ENCODE measurements around the gene ITGB2. TPM values are rescaled to one million over a fixed set of nuclear protein-coding genes. Genes with fewer than 3 reads are reported as not detected.
A peak's percentile ranks its signal among the peaks of the same experiment; 100 is the strongest.
"Not testable (repeated sequence)": the region's sequence is repeated elsewhere in the genome, so short reads cannot be mapped to it uniquely, and the experiment has no call there.

ITGB2 gene
- total RNA-seq, 1 donor from 2014 or later, result 468 TPM

DNA sequence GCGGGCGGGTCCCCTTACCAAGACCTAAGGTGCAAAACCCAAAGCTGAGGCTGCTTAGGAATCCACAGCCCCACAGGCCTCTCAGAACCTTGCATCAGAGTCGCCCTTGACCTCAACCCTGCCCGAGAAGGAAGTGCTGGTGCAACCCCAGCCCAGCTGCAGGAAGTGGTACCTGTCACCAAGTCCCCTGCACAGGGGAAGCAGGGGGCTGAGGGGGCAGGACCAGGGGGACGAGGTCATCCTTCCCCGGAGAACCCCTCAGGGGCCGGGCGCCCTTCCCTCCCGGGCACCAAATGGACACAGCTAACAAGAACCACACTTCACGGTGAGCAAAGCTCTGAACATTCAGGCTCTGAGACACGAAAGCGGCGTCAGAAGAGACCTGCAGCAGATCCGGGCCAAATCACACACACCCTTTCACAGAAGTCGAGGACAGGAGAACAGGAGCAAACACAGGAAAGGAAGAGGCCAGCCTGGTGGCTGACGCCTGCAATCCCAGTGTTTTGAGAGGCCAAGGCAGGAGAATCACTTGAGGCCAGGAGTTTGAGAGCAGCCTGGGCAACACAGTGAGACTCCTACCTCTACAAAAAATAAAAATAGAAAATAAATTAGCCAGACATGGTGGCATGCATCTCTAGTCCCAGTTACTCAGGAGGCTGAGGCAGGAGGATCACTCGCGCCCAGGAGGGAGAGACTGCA is 6.4 kb downstream of the ITGB2 start:
- Histone ChIP-seq H3K4me3 (peak overlapping the region; percentile 32), H3K27ac (peak overlapping the region; percentile 47), H3K36me3 (no peaks in the 10 kb centered on the region), H3K27me3 (ENCODE audit: low read depth) (peaks cover 8% of the 10 kb centered on the region), H3K9me3 (no peaks in the 10 kb centered on the region), H3K4me1 (peaks cover 75% of the 10 kb centered on the region)
- intact Hi-C loops (cut with DNase I), result no loop called here
- DNase-seq (peak; percentile 78), ATAC-seq (peak; percentile 54 to 66)
- TF ChIP-seq, protein P1, sequence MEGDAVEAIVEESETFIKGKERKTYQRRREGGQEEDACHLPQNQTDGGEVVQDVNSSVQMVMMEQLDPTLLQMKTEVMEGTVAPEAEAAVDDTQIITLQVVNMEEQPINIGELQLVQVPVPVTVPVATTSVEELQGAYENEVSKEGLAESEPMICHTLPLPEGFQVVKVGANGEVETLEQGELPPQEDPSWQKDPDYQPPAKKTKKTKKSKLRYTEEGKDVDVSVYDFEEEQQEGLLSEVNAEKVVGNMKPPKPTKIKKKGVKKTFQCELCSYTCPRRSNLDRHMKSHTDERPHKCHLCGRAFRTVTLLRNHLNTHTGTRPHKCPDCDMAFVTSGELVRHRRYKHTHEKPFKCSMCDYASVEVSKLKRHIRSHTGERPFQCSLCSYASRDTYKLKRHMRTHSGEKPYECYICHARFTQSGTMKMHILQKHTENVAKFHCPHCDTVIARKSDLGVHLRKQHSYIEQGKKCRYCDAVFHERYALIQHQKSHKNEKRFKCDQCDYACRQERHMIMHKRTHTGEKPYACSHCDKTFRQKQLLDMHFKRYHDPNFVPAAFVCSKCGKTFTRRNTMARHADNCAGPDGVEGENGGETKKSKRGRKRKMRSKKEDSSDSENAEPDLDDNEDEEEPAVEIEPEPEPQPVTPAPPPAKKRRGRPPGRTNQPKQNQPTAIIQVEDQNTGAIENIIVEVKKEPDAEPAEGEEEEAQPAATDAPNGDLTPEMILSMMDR (IDR thresholded peaks at IDR 0.05), result no peak

DNA sequence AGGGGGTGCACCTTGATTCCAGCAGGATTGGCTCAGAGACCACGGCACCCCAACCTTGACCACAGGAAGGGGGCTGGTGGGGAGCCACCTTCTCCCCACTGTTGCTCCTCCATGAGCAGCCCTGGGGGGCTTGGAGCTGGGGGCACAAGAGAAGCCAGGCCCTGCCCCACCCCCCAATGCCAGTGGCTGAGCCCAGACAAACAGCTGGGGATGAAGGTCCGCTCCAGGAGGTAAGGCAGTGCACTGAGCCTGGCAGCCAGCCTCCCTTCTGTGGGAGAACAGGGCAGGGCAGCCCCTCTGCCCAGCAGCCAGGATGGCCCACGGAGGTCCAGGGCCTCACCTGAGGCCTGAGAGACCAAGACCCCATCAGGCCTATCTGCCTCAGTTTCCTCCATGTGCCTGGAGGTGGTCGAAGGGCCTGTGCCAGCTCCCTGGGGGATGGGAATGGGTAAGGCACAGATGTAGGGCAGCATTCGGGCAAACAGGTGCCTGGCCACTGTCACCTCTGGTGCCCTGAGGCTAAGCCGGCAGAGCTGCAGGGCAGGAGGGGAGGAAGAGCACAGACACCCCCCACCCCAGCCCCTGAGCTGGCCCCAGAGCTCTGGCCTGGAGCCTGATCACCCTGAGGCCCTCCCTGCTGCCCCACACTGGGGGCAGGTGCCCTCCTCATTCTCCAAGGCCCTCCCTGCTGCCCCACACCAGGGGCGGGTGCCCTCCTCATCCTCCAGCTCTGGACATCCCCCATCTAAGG is 7.1 kb downstream of the ITGB2 start:
- peaks cover 3% of the 10 kb centered on the region for H3K27me3 ChIP-seq (ENCODE audit: low read depth)
- peaks cover 80% of the 10 kb centered on the region for H3K4me1 ChIP-seq
- TF ChIP-seq, protein P1 (IDR thresholded peaks at IDR 0.05), result no peak
- ATAC-seq (no peak), DNase-seq (peak; percentile 40)
- H3K9me3 ChIP-seq, result no peaks in the 10 kb centered on the region
- intact Hi-C loops (cut with DNase I), result no loop called here
- peak overlapping the region; percentile 32 for H3K4me3 ChIP-seq
- H3K27ac ChIP-seq, result peak overlapping the region; percentile 47
- no peaks in the 10 kb centered on the region for H3K36me3 ChIP-seq

GRCh38 chr21:44912506-44913412 is 7.9 kb downstream of the ITGB2 start:
- DNase-seq; H3K9me3 ChIP-seq; ATAC-seq; H3K27me3 ChIP-seq (ENCODE audit: low read depth); intact Hi-C loops (cut with DNase I); H3K36me3 ChIP-seq: not testable (repeated sequence)
- Histone ChIP-seq H3K4me3 (peak overlapping the region; percentile 27), H3K4me1 (peaks cover 80% of the 10 kb centered on the region), H3K27ac (peak overlapping the region; percentile 65)

DNA sequence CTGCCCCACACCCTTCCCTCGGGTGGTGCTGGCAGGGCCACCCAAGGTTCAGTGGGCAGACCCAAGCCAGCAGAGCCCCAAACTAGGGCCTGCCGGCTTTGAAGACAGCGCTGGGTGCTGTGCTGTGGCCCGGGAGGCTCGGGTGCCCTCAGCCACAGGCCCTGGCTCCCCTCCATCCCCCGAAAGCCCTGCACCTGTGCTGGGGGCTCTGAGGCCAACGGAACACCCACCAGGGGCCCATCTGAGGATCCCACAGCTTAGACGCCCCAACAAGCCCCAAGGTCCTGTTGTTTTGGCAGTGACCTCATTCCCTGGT is 8.6 kb downstream of the ITGB2 start:
- Histone ChIP-seq H3K27ac (peak overlapping the region; percentile 65), H3K4me1 (peaks cover 80% of the 10 kb centered on the region), H3K36me3 (no peaks in the 10 kb centered on the region), H3K9me3 (no peaks in the 10 kb centered on the region), H3K27me3 (ENCODE audit: low read depth) (no peaks in the 10 kb centered on the region), H3K4me3 (peak overlapping the region; percentile 27)
- intact Hi-C loops (cut with DNase I), result no loop called here
- TF ChIP-seq, protein P1 (IDR thresholded peaks at IDR 0.05), result no peak
- ATAC-seq, result peak in 1 of 2 donors; percentile 16
- no peak for DNase-seq

GRCh38 chr21:44911384-44912157 is 9.1 kb downstream of the ITGB2 start:
- H3K27me3 ChIP-seq (ENCODE audit: low read depth), result no peaks in the 10 kb centered on the region
- ATAC-seq, result peak; percentile 73 to 79
- peak overlapping the region; percentile 65 for H3K27ac ChIP-seq
- no peaks in the 10 kb centered on the region for H3K9me3 ChIP-seq
- TF ChIP-seq, protein P1 (IDR thresholded peaks at IDR 0.05), result peak; percentile 67
- peaks cover 77% of the 10 kb centered on the region for H3K4me1 ChIP-seq
- peak; percentile 87 for DNase-seq
- peak overlapping the region; percentile 27 for H3K4me3 ChIP-seq
- peaks cover 4% of the 10 kb centered on the region for H3K36me3 ChIP-seq
- intact Hi-C loops (cut with DNase I), result no loop called here

All from lower lobe of right lung (tissue), 2 donors.